T-helper 2 cell treated with Interferon-gamma antibody and Interleukin-4, amounts not matched to agents 5 μg/mL and 100 μg/mL, for 36 hours (primary cell): Measurements from ENCODE around the gene DIP2C.

Experiments used
- DNase-seq: peaks from one replicate; pipeline ENCODE4 v3.0.0; 2021; ENCODE audit warnings: low spot score
- H3K27ac Mint-ChIP-seq: one replicate; pipeline ENCODE4 v1.8.0; 2021; ENCODE audit warnings: mild to moderate bottlenecking, mixed read lengths
- H3K27me3 Mint-ChIP-seq: one replicate; pipeline ENCODE4 v1.8.0; 2021; ENCODE audit warnings: low read depth, mixed read lengths
- H3K36me3 Mint-ChIP-seq: one replicate; pipeline ENCODE4 v1.8.0; 2021; ENCODE audit warnings: low read depth, mixed read lengths
- H3K4me1 Mint-ChIP-seq: one replicate; pipeline ENCODE4 v1.8.0; 2021; ENCODE audit warnings: low read depth, mixed read lengths
- H3K4me3 Mint-ChIP-seq: one replicate; pipeline ENCODE4 v1.8.0; 2022; ENCODE audit warnings: mild to moderate bottlenecking, moderate library complexity, mixed read lengths
- H3K9me3 Mint-ChIP-seq: one replicate; pipeline ENCODE4 v1.8.0; 2021; ENCODE audit warnings: mixed read lengths

Gene DIP2C

DNA sequence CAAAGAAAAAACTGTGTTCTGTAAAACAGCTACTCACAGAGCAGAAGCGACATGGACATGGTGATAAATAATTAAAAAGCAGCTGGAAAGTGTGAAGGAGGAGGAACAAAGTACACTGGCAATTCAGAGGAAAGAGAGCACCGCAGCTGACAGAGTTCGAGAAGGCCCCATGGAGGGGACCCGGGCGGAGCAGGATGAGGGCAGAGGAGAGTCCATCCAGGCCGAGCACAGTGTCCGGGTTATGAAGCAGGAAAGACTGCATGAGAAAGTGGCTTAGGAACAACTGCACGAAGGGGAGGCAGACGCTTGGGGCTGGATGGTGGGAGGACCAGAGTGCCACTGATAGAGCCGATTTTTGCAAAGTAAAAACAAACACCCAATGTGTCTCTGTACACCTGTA, 368.7 kb downstream of the DIP2C start:
- DNase-seq = no peak
- Mint-ChIP-seq H3K9me3 (no peaks in the 10 kb centered on the region), H3K27ac (no peak overlapping the region), H3K27me3 (no peaks in the 10 kb centered on the region), H3K36me3 (peaks cover 4% of the 10 kb centered on the region), H3K4me3 (no peak overlapping the region), H3K4me1 (peaks cover 10% of the 10 kb centered on the region)

DNA sequence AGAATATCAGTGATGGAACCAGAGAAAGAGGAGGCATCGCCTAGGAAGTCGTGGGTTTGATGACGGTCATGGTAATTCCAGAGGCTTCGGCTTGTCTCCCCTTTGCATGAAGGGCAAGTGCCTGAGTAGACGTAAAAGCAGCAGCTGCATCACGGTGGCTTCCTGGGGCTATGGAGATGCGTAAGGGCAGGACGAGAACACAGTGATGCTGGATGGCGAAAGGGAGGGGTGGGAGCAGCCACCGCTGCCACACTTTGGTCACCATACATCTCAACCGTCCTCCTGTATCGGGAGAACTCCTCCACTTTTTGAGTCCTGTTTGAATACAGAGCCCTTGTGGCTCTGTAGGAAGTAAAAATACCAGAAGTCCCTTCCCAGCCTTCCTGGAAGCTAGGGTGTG, 371.5 kb downstream of the DIP2C start:
- Mint-ChIP-seq H3K4me3 (no peak overlapping the region), H3K4me1 (peaks cover 2% of the 10 kb centered on the region), H3K36me3 (peaks cover 2% of the 10 kb centered on the region), H3K9me3 (no peaks in the 10 kb centered on the region), H3K27me3 (no peaks in the 10 kb centered on the region), H3K27ac (no peak overlapping the region)
- DNase-seq = no peak

DNA sequence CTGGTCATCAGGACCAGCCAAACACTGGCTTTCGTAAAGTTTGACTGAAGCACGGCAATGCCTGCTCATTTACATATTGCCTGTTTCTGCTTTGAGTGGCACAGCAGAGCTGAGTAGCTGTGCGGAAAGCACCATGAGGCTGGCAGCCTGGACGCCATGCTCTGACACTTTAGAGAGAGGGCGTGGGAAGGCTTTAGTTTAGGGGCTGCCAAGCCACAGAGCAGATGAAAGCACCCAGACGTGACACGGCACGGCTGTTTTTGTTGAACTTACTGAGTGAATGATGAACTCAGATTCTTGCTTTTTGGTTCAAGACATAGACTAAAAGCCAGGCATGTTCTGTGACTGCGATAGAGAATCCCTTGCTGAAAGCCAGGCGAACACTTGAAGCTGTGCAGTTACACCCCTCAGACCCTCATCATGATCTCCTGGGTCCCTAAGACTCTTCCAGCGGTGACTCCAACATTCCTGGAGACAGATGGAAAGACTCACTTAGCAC, 372.1 kb downstream of the DIP2C start:
- Mint-ChIP-seq H3K4me3 (no peak overlapping the region), H3K4me1 (peaks cover 2% of the 10 kb centered on the region), H3K27ac (no peak overlapping the region), H3K36me3 (peaks cover 2% of the 10 kb centered on the region), H3K9me3 (no peaks in the 10 kb centered on the region), H3K27me3 (no peaks in the 10 kb centered on the region)
- no peak for DNase-seq

DNA sequence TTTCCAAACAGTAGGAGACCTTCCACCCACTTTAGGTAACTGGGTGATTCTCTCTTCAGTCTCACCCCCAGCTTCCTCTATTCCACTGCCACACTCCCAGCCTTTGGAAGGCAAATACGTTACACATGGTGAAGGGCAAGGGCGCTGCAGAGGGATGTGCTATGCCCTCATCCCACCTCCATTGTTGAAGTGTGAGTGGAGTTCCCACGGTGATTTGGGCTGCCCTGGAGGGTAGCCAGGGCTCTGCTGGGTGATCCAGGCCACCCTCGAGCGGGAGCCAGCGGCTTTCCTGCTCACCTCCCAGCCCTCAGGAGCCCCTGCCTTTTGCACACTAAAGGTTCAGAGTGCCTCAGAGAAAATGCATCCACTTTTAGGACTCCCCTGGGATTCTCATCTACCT, 373.1 kb downstream of the DIP2C start:
- Mint-ChIP-seq H3K36me3 (peaks cover 2% of the 10 kb centered on the region), H3K4me3 (no peak overlapping the region), H3K9me3 (no peaks in the 10 kb centered on the region), H3K4me1 (peaks cover 2% of the 10 kb centered on the region), H3K27ac (no peak overlapping the region), H3K27me3 (no peaks in the 10 kb centered on the region)
- no peak for DNase-seq

DNA sequence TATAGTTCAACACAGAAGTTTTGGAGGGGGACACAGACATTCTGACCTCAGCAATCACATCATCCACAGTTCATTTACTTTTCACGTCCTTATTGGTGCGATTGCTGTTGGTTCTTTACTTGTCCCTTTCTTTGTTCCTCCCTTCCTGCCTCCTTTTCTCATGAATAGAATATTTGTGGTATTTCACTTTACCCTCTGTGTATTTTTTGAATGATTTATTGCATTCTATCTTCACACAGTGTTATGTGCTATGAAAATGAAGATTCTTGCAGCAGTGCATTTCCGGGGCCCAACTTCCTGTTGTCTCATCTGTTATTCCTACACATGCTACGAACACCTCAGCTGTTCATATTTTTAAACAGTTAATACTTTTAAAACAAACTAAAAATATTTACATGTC, 374.6 kb downstream of the DIP2C start:
- H3K36me3 Mint-ChIP-seq = peaks cover 2% of the 10 kb centered on the region
- H3K9me3 Mint-ChIP-seq = no peaks in the 10 kb centered on the region
- no peak overlapping the region for H3K4me3 Mint-ChIP-seq
- H3K27ac Mint-ChIP-seq = no peak overlapping the region
- no peak for DNase-seq
- peaks cover 2% of the 10 kb centered on the region for H3K4me1 Mint-ChIP-seq
- H3K27me3 Mint-ChIP-seq = no peaks in the 10 kb centered on the region

DNA sequence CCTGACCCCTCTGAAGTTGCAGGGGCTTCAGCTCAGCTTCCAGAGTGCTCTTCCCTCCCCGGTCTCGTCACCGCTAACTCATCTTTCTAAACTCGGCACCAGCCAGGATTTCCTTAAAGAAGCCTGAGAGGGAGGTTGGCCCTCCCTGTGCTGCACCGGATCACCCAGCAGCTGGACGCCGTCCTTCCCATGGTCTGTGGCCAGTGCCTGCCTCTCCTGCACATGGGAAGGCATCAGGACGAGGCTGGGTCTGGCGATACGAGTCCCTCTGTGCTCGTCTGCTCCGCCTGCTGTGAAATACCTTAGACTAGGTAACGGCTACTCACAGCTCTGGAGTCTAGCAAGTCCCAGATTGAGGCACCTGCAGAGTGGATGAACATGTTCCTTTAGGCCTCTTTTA, 375.1 kb downstream of the DIP2C start:
- H3K27ac Mint-ChIP-seq = no peak overlapping the region
- H3K4me1 Mint-ChIP-seq = peaks cover 2% of the 10 kb centered on the region
- H3K36me3 Mint-ChIP-seq = peaks cover 2% of the 10 kb centered on the region

DNA sequence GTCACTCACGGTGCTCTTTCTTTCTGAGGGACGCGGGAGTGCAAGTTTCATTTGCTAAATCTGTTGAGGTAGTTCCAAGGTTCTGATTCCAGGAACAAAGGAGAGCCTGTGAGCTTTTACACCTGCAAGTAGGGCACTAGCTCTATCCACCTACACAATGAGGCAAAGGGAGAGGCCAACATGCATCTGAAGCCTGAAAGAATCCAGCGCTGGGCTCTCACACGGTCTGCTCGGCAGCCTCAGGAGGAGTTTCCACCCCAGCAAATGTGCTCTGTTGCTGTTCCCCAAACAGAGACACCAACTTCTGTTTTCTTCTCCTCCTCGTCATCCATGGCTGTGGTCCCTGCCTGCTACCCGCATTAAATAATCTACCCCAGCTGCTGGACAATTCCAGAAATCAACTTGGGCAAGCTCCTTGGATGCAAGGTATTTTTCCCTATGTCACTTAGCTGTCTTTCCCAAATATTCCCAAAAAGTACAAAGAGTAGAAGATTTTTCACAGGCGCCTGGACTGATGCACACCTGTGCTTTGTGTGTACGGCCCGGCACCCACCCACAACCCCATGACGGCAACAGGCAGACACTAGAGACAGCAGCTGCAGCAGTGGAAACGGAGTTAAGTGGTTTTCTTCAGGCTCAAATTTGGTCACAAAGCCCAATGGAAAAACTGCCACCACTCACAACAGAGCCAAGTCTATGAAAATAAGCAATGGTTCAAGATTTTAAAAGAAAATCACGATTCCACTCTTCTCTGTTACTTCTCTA, 377.4 kb downstream of the DIP2C start:
- Mint-ChIP-seq H3K36me3 (peaks cover 2% of the 10 kb centered on the region), H3K27me3 (no peaks in the 10 kb centered on the region), H3K4me3 (no peak overlapping the region), H3K9me3 (no peaks in the 10 kb centered on the region), H3K27ac (no peak overlapping the region), H3K4me1 (peaks cover 2% of the 10 kb centered on the region)
- no peak for DNase-seq

More for the DNA sequence above, 375.1 kb downstream of the DIP2C start:
- no peak for DNase-seq
- no peak overlapping the region for H3K4me3 Mint-ChIP-seq
- no peaks in the 10 kb centered on the region for H3K9me3 Mint-ChIP-seq
- H3K27me3 Mint-ChIP-seq = no peaks in the 10 kb centered on the region

DNA sequence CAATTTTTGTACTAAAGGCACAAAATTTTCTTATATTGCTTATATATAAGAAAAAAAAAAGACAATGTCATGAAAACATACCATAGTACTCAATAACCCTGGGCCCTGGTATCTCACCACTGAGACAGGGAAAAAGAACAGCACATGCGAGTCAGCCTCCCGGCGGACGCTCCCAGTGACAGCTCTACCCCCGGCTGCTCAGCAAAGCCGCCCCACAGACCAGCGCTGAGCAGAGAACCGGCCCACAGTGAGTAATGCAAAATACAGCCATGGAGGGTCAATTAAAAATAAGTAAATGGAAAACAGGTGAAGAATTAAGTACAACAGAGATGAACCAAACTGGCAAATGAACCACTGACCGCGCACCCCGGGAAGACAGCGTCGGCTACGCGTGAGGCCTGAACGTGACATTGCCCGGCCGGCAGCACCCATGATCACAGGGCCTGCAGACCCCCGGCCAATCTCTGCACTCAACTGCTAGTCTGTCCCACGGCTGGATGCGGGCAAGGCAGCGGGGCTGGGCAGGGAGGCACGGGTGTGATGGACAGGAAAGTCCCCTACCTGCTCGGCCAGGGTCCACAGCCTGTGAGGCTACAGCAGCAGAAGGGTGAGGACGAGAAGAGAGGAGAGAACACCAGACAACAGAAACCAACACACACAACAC, 378.4 kb downstream of the DIP2C start:
- Mint-ChIP-seq H3K9me3 (no peaks in the 10 kb centered on the region), H3K27me3 (no peaks in the 10 kb centered on the region), H3K4me1 (peaks cover 2% of the 10 kb centered on the region), H3K36me3 (peaks cover 2% of the 10 kb centered on the region), H3K4me3 (no peak overlapping the region), H3K27ac (no peak overlapping the region)
- DNase-seq = no peak

DNA sequence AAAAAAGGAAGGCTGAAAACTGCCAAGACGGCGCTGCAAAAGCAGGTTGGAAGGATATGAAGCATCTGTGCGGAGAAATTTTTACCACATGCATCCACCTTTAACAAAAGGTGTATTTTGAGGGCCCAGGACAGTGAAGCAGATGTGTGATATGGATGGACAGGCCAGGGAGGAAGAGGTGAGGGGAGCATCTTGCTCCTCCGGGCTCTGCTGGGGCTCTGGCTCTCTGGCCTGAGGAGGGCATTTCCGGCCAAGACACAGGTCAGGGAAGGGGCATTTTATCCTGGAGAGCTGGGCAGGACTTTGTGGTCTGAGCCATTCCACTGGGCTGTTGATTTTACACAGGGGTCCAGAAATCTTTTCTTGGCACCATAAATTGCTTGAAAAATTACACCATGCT, 379.1 kb downstream of the DIP2C start:
- Mint-ChIP-seq H3K27me3 (no peaks in the 10 kb centered on the region), H3K27ac (no peak overlapping the region), H3K9me3 (no peaks in the 10 kb centered on the region), H3K4me1 (no peaks in the 10 kb centered on the region), H3K36me3 (peaks cover 2% of the 10 kb centered on the region), H3K4me3 (no peak overlapping the region)
- DNase-seq = no peak

DNA sequence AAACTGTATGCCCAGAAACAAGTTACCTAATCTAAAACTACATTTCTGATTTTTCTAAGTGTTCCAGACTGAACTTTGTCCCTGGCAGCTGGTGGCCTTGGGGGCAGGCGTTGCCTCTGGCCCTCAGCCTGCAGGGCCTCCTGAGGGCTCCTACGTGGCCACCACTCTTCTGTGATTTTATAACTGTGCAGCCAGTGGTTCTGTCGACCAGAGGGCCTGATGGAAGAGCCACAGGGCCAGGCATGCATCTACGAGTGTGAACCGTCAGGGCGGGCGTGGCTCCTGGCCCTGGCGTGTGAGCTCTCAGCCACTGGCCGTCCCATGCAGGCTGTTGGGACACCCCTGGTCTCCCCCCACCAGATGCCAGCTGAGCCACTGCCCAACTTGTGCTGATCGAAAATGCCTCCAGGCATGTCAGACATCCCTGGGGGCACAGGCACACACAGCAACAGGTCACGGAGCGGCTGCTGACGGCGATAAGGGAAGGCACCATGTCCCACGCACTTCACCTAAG, 380.8 kb downstream of the DIP2C start:
- no peak overlapping the region for H3K27ac Mint-ChIP-seq
- H3K36me3 Mint-ChIP-seq = no peaks in the 10 kb centered on the region
- no peaks in the 10 kb centered on the region for H3K9me3 Mint-ChIP-seq
- H3K27me3 Mint-ChIP-seq = no peaks in the 10 kb centered on the region
- no peaks in the 10 kb centered on the region for H3K4me1 Mint-ChIP-seq
- no peak for DNase-seq
- H3K4me3 Mint-ChIP-seq = no peak overlapping the region

DNA sequence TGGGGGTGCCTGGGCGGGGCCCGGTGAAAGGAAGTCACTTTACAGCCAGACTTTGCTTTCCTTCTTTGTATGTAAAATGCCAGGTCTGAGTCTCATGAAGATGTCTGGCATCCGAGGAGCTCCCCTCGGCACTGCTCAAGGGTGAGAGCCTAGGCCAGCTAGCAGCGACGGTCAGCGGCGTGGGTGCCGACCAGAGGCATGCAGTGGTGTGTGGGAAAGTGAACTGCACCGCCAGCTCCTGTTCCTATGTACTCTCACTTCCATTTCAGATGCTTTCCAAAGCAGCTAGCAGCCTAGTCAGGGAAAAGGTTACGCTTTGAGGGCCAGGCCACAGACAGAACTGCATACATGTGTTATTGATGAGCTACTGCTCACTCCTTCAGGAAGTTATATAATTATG, 381.4 kb downstream of the DIP2C start:
- Mint-ChIP-seq H3K27me3 (no peaks in the 10 kb centered on the region), H3K4me3 (no peak overlapping the region), H3K36me3 (no peaks in the 10 kb centered on the region), H3K4me1 (no peaks in the 10 kb centered on the region), H3K9me3 (no peaks in the 10 kb centered on the region), H3K27ac (no peak overlapping the region)
- no peak for DNase-seq

DNA sequence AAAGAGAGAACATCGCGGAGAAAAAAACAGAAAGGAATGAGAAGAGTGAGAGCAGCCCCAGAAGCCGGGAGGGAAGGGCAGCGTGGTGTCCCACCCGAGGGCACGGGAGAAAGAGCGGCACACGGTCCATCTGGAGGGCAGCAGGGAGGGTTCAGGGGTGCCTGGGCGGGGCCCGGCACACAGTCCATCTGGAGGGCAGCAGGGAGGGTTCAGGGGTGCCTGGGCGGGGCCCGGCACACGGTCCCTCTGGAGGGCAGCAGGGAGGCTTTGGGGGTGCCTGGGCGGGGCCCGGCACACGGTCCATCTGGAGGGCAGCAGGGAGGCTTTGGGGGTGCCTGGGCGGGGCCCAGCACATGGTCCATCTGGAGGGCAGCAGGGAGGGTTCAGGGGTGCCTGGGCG, 381.8 kb downstream of the DIP2C start:
- no peaks in the 10 kb centered on the region for H3K27me3 Mint-ChIP-seq
- H3K4me1 Mint-ChIP-seq = no peaks in the 10 kb centered on the region
- H3K36me3 Mint-ChIP-seq = no peaks in the 10 kb centered on the region
- no peak for DNase-seq
- no peaks in the 10 kb centered on the region for H3K9me3 Mint-ChIP-seq
- H3K27ac Mint-ChIP-seq = no peak overlapping the region
- H3K4me3 Mint-ChIP-seq = no peak overlapping the region

DNA sequence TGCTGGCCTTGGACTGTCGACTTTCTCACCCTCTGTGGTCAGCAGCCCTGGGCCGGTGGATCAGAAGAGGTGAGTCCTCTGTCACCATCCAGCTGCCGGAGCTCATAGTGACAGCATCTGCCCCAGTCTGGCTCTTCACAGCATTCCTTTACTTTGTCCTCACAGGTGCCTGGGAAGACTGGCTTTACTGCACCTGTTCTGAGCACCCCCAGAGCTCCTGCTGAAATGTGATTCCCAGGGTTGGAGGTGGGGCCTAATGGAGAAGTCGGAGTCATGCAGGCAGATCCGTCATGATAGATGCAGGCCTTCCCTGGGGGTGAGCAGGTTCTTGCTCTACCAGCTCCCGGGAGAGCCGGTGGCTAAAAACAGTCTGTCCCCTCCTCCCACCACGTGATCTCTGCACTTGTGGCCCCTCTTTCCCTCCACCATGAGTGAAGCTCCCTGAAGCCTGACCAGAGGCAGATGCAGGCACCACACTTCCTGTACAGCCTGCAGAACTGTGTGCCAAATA, 382.7 kb downstream of the DIP2C start:
- no peak overlapping the region for H3K27ac Mint-ChIP-seq
- DNase-seq = no peak
- no peak overlapping the region for H3K4me3 Mint-ChIP-seq
- H3K9me3 Mint-ChIP-seq = no peaks in the 10 kb centered on the region
- no peaks in the 10 kb centered on the region for H3K27me3 Mint-ChIP-seq
- H3K36me3 Mint-ChIP-seq = no peaks in the 10 kb centered on the region
- H3K4me1 Mint-ChIP-seq = no peaks in the 10 kb centered on the region

DNA sequence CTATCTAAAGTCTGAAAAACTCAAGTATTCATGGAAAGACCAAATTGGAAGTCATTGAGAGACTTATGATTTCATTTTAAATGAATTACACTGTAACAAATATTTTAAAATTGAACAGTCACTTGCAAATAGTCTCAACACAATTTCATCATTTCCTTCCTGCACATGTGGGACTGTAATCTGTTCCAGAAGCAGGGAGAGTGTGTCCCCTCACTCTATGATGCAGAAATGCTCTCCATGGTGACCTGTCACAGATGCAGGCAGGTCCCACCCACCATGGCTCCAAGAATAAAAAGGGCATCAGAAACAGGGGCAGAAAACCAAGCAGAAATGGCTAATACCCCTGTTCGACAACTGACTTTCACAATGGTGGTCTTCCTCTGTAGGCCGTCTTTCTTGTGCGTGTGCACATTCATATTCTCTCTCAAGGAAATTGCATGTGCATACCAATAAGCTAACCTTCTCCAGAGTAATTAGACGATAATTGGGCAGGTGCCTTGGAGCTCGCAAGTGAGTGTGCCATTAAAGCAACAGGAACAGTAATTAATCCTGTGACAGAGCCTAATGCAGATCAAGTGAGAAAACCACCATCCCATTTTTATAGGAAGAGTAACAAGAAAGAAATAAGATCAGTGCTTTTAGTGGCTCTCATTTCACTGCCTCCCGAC, 383.3 kb downstream of the DIP2C start:
- Mint-ChIP-seq H3K4me3 (no peak overlapping the region), H3K27me3 (no peaks in the 10 kb centered on the region), H3K27ac (no peak overlapping the region), H3K36me3 (no peaks in the 10 kb centered on the region), H3K9me3 (no peaks in the 10 kb centered on the region), H3K4me1 (no peaks in the 10 kb centered on the region)
- no peak for DNase-seq
